GM23338 (cell line): ENCODE results near the gene IDI2. TPM values are rescaled to one million over a fixed set of nuclear protein-coding genes. Genes with fewer than 3 reads are reported as not detected.

ENCODE experiments used
- ATAC-seq: fragments of 200-7000 bp; cut with Tn5 transposase; 3 replicates; pipeline ENCODE4 v1.9.1; 2020
- DNase-seq: peaks from one replicate; pipeline ENCODE4 v3.0.0-alpha.2; 2015; ENCODE audit warnings: low spot score
- H2AFZ ChIP-seq: fragments of 200-600 bp; sonication (generic); 2 replicates; pipeline ENCODE4 v1.8.0; 2016; ENCODE audit warnings: antibody characterized with exemption, mild to moderate bottlenecking, moderate library complexity
- H3F3A ChIP-seq: fragments of 200-600 bp; sonication (generic); replicated peaks from 2 replicates; pipeline ENCODE4 v1.8.0; 2017; ENCODE audit warnings: antibody characterized with exemption, mixed run types, low read depth
- H3K27ac ChIP-seq: fragments of 200-600 bp; sonication (generic); 2 replicates; pipeline ENCODE4 v1.6.1; 2016; ENCODE audit warnings: low read depth
- H3K27me3 ChIP-seq: fragments of 200-600 bp; sonication (generic); 2 replicates; pipeline ENCODE4 v1.8.0; 2016; ENCODE audit warnings: mild to moderate bottlenecking, mixed run types, moderate library complexity; ENCODE audit not compliant: insufficient read depth
- H3K36me3 ChIP-seq: fragments of 200-600 bp; sonication (generic); 2 replicates; pipeline ENCODE4 v1.8.0; 2016; ENCODE audit warnings: mild to moderate bottlenecking; ENCODE audit not compliant: insufficient read depth
- H3K4me1 ChIP-seq: fragments of 200-600 bp; sonication (generic); 2 replicates; pipeline ENCODE4 v1.8.0; 2016; ENCODE audit warnings: mild to moderate bottlenecking, moderate library complexity; ENCODE audit not compliant: insufficient read depth
- H3K4me2 ChIP-seq: fragments of 200-600 bp; sonication (generic); 2 replicates; pipeline ENCODE4 v1.7.1; 2017; ENCODE audit warnings: mixed run types
- H3K4me3 ChIP-seq: fragments of 200-600 bp; sonication (generic); 2 replicates; pipeline ENCODE4 v1.6.1; 2016; ENCODE audit warnings: mixed run types
- H3K79me2 ChIP-seq: fragments of 200-600 bp; sonication (generic); replicated peaks from 2 replicates; pipeline ENCODE4 v1.8.0; 2017; ENCODE audit warnings: mild to moderate bottlenecking; ENCODE audit not compliant: insufficient read depth
- H3K9me2 ChIP-seq: fragments of 200-600 bp; sonication (generic); 2 replicates; pipeline ENCODE4 v1.8.0; 2017; ENCODE audit not compliant: insufficient read depth
- H4K20me1 ChIP-seq: fragments of 200-600 bp; sonication (generic); replicated peaks from 2 replicates; pipeline ENCODE4 v1.8.0; 2017; ENCODE audit warnings: mild to moderate bottlenecking; ENCODE audit not compliant: insufficient read depth
- H3K27ac Mint-ChIP-seq: 2 replicates; pipeline ENCODE4 v1.8.0; 2020; ENCODE audit warnings: inconsistent platforms, mild to moderate bottlenecking, moderate library complexity, mixed read lengths
- H3K27me3 Mint-ChIP-seq: 3 replicates; pipeline ENCODE4 v1.8.0; 2022; ENCODE audit warnings: low read depth, mild to moderate bottlenecking, moderate library complexity, mixed read lengths, inconsistent platforms; ENCODE audit not compliant: insufficient read depth, poor library complexity
- H3K36me3 Mint-ChIP-seq: 3 replicates; pipeline ENCODE4 v1.8.0; 2021; ENCODE audit warnings: low read depth, mild to moderate bottlenecking, inconsistent platforms, moderate library complexity, mixed read lengths
- H3K4me1 Mint-ChIP-seq: 3 replicates; pipeline ENCODE4 v1.8.0; 2020; ENCODE audit warnings: mild to moderate bottlenecking, inconsistent platforms, mixed read lengths
- H3K4me3 Mint-ChIP-seq: 3 replicates; pipeline ENCODE4 v1.8.0; 2021; ENCODE audit warnings: moderate library complexity, mild to moderate bottlenecking, inconsistent platforms, mixed read lengths
- H3K9me3 Mint-ChIP-seq: 3 replicates; pipeline ENCODE4 v1.8.0; 2020; ENCODE audit warnings: moderate library complexity, mild to moderate bottlenecking, inconsistent platforms, mixed read lengths
- ETS1 ChIP-seq: IDR thresholded peaks from 2 replicates; pipeline ENCODE4 v1.6.1; 2016; ENCODE audit warnings: antibody characterized with exemption
- EZH2 ChIP-seq: fragments of 200-600 bp; sonication (generic); IDR thresholded peaks from one replicate; pipeline ENCODE4 v1.8.0; 2017; ENCODE audit warnings: antibody characterized with exemption, mild to moderate bottlenecking, low read depth; ENCODE audit not compliant: unreplicated experiment
- JUNB ChIP-seq: IDR thresholded peaks from one replicate; pipeline ENCODE4 v1.6.1; 2016; ENCODE audit warnings: antibody characterized with exemption; ENCODE audit not compliant: unreplicated experiment
- POLR2AphosphoS5 ChIP-seq: IDR thresholded peaks from 2 replicates; pipeline ENCODE4 v1.6.1; 2016; ENCODE audit warnings: antibody characterized with exemption, low read depth
- ZNF114 ChIP-seq: fragments of 250-450 bp; sonication (Bioruptor Pico); IDR thresholded peaks from 2 replicates; pipeline ENCODE4 v1.5.0; 2020; ENCODE audit warnings: mild to moderate bottlenecking, moderate library complexity
- polyA plus RNA-seq: library from polyadenylated mRNA; unstranded; fragments of >200 nt; fragmentation: Nextera tagmentation; extraction: Ambion mirVana; gene quantifications from 2 replicates; pipeline ENCODE4 v1.2.1, GENCODE V29; 2016
- total RNA-seq: library from RNA; depleted of rRNA; stranded (reverse); fragments of >200 nt; shearing (Covaris generic); gene quantifications from 2 replicates; pipeline ENCODE4 v1.2.3, GENCODE V29; 2014
- TF ChIP-seq, protein P1 (sequence below): IDR thresholded peaks from one replicate; pipeline ENCODE4 v1.6.1; 2018; ENCODE audit warnings: antibody characterized with exemption; ENCODE audit not compliant: unreplicated experiment

The IDI2 gene
- total and polyA plus RNA-seq, 2 experiments from 2014 or later: not detected

- H3K27me3 Mint-ChIP-seq: peaks cover 6% of the 10 kb centered on the region
- H3K27ac ChIP-seq: no peak overlapping the region
- no peak overlapping the region for H3K4me3 Mint-ChIP-seq
- DNase-seq (no peak), ATAC-seq (peak; percentile 16)
- no peaks in the 10 kb centered on the region for H3K9me2 ChIP-seq
- no peaks in the 10 kb centered on the region for H3K27me3 ChIP-seq
- TF ChIP-seq EZH2 (no peak), POLR2AphosphoS5 (0 out of 2 replicates have a peak, but pooled peaks have one; percentile 1)
- TF ChIP-seq, protein P1, sequence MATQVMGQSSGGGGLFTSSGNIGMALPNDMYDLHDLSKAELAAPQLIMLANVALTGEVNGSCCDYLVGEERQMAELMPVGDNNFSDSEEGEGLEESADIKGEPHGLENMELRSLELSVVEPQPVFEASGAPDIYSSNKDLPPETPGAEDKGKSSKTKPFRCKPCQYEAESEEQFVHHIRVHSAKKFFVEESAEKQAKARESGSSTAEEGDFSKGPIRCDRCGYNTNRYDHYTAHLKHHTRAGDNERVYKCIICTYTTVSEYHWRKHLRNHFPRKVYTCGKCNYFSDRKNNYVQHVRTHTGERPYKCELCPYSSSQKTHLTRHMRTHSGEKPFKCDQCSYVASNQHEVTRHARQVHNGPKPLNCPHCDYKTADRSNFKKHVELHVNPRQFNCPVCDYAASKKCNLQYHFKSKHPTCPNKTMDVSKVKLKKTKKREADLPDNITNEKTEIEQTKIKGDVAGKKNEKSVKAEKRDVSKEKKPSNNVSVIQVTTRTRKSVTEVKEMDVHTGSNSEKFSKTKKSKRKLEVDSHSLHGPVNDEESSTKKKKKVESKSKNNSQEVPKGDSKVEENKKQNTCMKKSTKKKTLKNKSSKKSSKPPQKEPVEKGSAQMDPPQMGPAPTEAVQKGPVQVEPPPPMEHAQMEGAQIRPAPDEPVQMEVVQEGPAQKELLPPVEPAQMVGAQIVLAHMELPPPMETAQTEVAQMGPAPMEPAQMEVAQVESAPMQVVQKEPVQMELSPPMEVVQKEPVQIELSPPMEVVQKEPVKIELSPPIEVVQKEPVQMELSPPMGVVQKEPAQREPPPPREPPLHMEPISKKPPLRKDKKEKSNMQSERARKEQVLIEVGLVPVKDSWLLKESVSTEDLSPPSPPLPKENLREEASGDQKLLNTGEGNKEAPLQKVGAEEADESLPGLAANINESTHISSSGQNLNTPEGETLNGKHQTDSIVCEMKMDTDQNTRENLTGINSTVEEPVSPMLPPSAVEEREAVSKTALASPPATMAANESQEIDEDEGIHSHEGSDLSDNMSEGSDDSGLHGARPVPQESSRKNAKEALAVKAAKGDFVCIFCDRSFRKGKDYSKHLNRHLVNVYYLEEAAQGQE: no peak
- no peak overlapping the region for H3K27ac Mint-ChIP-seq
- no peak overlapping the region for H3K4me3 ChIP-seq
- no peaks in the 10 kb centered on the region for H3K4me1 ChIP-seq
- H3K4me2 ChIP-seq: no peak overlapping the region
- no peak overlapping the region for H2AFZ ChIP-seq
- peaks cover 12% of the 10 kb centered on the region; the same call in 1 of the 2 replicates for H3F3A ChIP-seq
- peaks cover 3% of the 10 kb centered on the region; the same call in 1 of the 3 replicates for H3K4me1 Mint-ChIP-seq
- H3K36me3 ChIP-seq: peaks cover 29% of the 10 kb centered on the region
- H3K36me3 Mint-ChIP-seq: peaks cover 52% of the 10 kb centered on the region
- no peaks in the 10 kb centered on the region for H3K79me2 ChIP-seq
- H3K9me3 Mint-ChIP-seq: no peaks in the 10 kb centered on the region
- H4K20me1 ChIP-seq: peaks cover 3% of the 10 kb centered on the region
Observed at GRCh38 chr10:1020958-1021357, 4.7 kb downstream of the IDI2 start.

- Histone ChIP-seq H3K79me2 (no peaks in the 10 kb centered on the region), H2AFZ (no peak overlapping the region), H4K20me1 (peaks cover 6% of the 10 kb centered on the region), H3K4me3 (no peak overlapping the region), H3K9me2 (no peaks in the 10 kb centered on the region), H3K4me1 (no peaks in the 10 kb centered on the region), H3F3A (peaks cover 12% of the 10 kb centered on the region; the same call in 1 of the 2 replicates), H3K36me3 (peaks cover 32% of the 10 kb centered on the region), H3K4me2 (no peak overlapping the region), H3K27ac (no peak overlapping the region), H3K27me3 (no peaks in the 10 kb centered on the region)
- H3K4me1 Mint-ChIP-seq: peaks cover 3% of the 10 kb centered on the region; the same call in 1 of the 3 replicates
- no peak overlapping the region; the same call in 1 of the 2 replicates for H3K27ac Mint-ChIP-seq
- peaks cover 56% of the 10 kb centered on the region for H3K36me3 Mint-ChIP-seq
- peaks cover 6% of the 10 kb centered on the region for H3K27me3 Mint-ChIP-seq
- DNase-seq: no peak
- H3K4me3 Mint-ChIP-seq: no peak overlapping the region
- H3K9me3 Mint-ChIP-seq: no peaks in the 10 kb centered on the region
- TF ChIP-seq JUNB (no peak), ETS1 (no peak), ZNF114 (CRISPR knock-in tag) (no peak)
- ATAC-seq: peak; percentile 33
Observed at GRCh38 chr10:1020460-1020859, 5.2 kb downstream of the IDI2 start.
